ENCODE measurements around the gene TSPO.

- TF ChIP-seq SUZ12 (IDR thresholded peaks at IDR 0.05; ENCODE audit: extremely low read depth, insufficient read depth, insufficient read length) = no peak
- TF ChIP-seq ZNF274 (IDR thresholded peaks at IDR 0.05; ENCODE audit: low read depth, low read length) = no peak
Measured at GRCh38 chr22:43126501-43127165, 24.7 kb upstream of the TSPO start.

Data from NT2/D1 (cell line).